ENCODE measurements around the gene TTC3. TPM values are rescaled to one million over a fixed set of nuclear protein-coding genes. Genes with fewer than 3 reads are reported as not detected.

Gene TTC3
- total RNA-seq, 1 donor from 2014 or later = 93.0 TPM

GRCh38 chr21:37183749-37184148 is 110.7 kb downstream of the TTC3 start:
- Histone ChIP-seq H3K9me3 (no peaks in the 10 kb centered on the region), H3K27ac (no peak overlapping the region), H3K4me1 (no peaks in the 10 kb centered on the region), H3K27me3 (ENCODE audit: low read depth) (no peaks in the 10 kb centered on the region), H3K36me3 (peaks cover 65% of the 10 kb centered on the region), H3K4me3 (no peak overlapping the region)
- no peak for ATAC-seq
- intact Hi-C loops (cut with DNase I) = no loop called here
- no peak for DNase-seq
- no peak for TF ChIP-seq CTCF (IDR thresholded peaks at IDR 0.05)

GRCh38 chr21:37184784-37185593 is 111.9 kb downstream of the TTC3 start:
- intact Hi-C loops (cut with DNase I) = no loop called here
- TF ChIP-seq CTCF (IDR thresholded peaks at IDR 0.05) = no peak
- peaks cover 70% of the 10 kb centered on the region for H3K36me3 ChIP-seq
- no peak overlapping the region for H3K4me3 ChIP-seq
- ATAC-seq (no peak), DNase-seq (no peak)
- no peaks in the 10 kb centered on the region for H3K9me3 ChIP-seq
- no peaks in the 10 kb centered on the region for H3K4me1 ChIP-seq
- H3K27me3 ChIP-seq (ENCODE audit: low read depth) = no peaks in the 10 kb centered on the region
- H3K27ac ChIP-seq = no peak overlapping the region

DNA sequence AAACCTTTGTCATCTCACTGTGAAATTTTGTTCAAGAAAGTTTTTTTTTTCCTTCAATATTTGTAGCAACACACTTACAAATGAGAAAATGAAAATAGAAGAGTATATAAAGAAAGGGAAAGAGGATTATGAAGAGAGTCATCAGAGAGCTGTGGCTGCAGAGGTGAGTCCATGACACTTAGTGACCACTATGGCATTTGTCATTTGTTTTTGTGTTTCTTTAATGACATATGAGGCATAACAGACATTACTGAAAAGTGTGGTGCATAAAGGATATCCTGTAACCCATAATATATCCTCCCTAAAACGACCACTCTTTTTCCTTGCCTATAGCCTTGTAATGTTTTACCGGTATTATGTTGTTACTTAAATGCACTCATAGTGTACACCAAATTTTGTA is 113.9 kb downstream of the TTC3 start:
- no peak overlapping the region for H3K4me3 ChIP-seq
- peaks cover 79% of the 10 kb centered on the region for H3K36me3 ChIP-seq
- ATAC-seq = no peak

DNA sequence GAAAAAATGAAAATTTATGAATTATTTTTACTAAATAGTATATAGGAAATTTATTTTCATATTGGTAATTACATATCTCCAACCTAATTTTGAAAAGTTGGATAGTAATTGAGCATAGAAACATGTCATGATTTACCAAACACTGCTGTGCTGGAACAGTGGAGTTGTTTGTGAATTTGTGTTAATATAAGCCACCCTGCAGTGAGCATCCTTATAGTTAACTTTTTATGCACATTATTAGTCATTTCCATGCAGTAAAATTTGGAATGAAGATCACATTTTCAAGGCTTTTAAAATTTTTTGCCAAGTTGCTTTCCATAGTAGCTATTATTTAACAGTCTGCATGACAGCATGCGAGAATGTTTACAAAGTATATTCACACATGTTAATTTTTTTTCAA is 115.8 kb downstream of the TTC3 start:
- intact Hi-C loops (cut with DNase I) = no loop called here
- no peak overlapping the region for H3K27ac ChIP-seq
- H3K4me1 ChIP-seq = no peaks in the 10 kb centered on the region
- H3K9me3 ChIP-seq = no peaks in the 10 kb centered on the region
- ATAC-seq = no peak
- no peak for TF ChIP-seq CTCF (IDR thresholded peaks at IDR 0.05)
- peaks cover 89% of the 10 kb centered on the region for H3K36me3 ChIP-seq
- H3K4me3 ChIP-seq = no peak overlapping the region
- no peak for DNase-seq
- H3K27me3 ChIP-seq (ENCODE audit: low read depth) = no peaks in the 10 kb centered on the region

More for the DNA sequence above, 113.9 kb downstream of the TTC3 start:
- Histone ChIP-seq H3K4me1 (no peaks in the 10 kb centered on the region), H3K27me3 (ENCODE audit: low read depth) (no peaks in the 10 kb centered on the region), H3K27ac (no peak overlapping the region), H3K9me3 (no peaks in the 10 kb centered on the region)
- DNase-seq = no peak
- intact Hi-C loops (cut with DNase I) = no loop called here
- TF ChIP-seq CTCF (IDR thresholded peaks at IDR 0.05) = no peak

DNA sequence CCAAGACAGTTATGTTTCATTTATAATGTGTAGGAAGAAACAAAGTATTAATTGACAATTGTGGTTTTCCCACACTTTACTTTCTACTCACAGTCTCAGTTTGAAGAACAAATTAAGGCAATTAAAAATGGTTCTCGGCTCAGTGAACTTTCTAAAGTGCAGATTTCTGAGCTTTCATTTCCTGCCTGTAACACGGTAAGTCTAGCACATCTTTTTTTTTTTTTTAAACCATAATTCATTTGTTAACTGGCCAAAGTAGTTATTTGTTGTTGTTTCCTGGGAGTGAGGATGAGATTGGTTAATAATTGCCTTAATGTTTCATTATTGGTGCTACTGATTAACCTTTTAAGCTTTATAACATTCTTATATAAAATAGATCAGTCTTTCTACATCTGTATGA is 119.0 kb downstream of the TTC3 start:
- H3K4me3 ChIP-seq = no peak overlapping the region
- no peaks in the 10 kb centered on the region for H3K4me1 ChIP-seq
- no peaks in the 10 kb centered on the region for H3K9me3 ChIP-seq
- DNase-seq = no peak
- no peak for ATAC-seq
- intact Hi-C loops (cut with DNase I) = no loop called here
- no peak overlapping the region for H3K27ac ChIP-seq
- peaks cover 97% of the 10 kb centered on the region for H3K36me3 ChIP-seq
- no peaks in the 10 kb centered on the region for H3K27me3 ChIP-seq (ENCODE audit: low read depth)
- no peak for TF ChIP-seq CTCF (IDR thresholded peaks at IDR 0.05)
